GM21447 (cell line): ENCODE results near the gene TAB3.

ENCODE experiments used
- ATAC-seq: cut with Tn5 transposase; IDR thresholded peaks from one replicate; pipeline ENCODE4 v1.9.1; 2021; ENCODE audit not compliant: unreplicated experiment

TAB3 gene, protein sequence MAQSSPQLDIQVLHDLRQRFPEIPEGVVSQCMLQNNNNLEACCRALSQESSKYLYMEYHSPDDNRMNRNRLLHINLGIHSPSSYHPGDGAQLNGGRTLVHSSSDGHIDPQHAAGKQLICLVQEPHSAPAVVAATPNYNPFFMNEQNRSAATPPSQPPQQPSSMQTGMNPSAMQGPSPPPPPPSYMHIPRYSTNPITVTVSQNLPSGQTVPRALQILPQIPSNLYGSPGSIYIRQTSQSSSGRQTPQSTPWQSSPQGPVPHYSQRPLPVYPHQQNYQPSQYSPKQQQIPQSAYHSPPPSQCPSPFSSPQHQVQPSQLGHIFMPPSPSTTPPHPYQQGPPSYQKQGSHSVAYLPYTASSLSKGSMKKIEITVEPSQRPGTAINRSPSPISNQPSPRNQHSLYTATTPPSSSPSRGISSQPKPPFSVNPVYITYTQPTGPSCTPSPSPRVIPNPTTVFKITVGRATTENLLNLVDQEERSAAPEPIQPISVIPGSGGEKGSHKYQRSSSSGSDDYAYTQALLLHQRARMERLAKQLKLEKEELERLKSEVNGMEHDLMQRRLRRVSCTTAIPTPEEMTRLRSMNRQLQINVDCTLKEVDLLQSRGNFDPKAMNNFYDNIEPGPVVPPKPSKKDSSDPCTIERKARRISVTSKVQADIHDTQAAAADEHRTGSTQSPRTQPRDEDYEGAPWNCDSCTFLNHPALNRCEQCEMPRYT

GRCh38 chrX:30889147-30890140, at the start of gene TAB3:
Gene TAB3, minus strand, starts transcription at chrX:30889254. Its CDS starts 29,666 bp downstream, at chrX:30859588.
- ATAC-seq, result peak; percentile 83

DNA sequence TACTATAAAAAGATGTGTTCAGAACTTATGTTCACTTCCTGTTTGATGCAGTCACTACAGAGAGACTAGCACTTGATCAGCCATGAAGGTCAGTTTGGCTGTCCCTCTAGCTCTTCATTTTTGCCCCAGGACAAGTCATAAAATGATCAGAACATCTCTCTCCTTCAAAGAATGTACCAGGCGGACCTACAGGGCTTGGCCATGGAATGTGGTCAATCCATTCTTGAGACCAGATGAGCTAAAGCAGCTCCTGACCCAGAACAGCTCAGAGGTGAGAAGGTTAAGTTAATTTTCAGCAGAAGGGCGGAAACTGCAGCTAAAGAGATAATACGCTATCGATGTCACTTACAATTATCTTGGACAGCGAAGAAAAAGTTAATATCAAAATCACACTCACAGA, 49.2 kb upstream of the TAB3 start:
- ATAC-seq, result no peak

DNA sequence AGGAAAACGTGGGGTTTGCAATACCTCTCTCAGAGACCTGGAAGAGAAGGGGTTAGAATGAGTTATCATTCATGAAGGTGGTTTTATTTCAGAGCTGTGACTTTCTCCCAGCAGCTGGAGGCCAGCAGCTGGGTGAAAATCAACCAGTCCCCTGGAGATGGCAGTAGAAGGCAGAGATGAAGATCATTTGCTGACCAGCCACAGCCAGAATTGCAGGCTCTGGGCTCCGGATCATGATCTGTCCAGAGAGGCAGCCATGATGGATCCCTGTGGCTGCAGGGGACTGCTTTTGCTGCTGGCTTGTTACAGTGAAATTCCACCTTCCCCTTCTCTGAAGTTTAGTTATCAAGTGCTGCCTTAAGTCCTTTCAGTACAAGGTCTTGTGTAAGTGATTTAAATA, 46.9 kb upstream of the TAB3 start:
- ATAC-seq, result no peak

DNA sequence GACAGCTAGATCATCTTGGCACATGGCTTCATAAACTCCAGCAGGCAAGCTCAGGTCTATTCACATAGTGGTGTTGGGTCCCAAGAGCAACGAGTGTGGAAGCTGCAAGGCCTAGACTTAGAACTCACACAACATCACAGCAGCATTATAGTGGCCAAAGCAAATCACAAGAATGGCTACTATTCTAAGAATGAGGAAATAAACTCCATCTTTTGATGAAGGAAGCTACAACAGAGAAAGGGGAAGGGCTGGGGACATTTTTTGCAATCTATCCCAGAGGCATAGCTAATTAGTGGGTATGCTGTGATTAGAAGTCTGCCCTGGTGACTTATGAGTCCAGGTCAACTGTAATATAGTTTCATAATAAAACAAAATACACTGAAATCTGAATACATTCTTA, 42.9 kb upstream of the TAB3 start:
- no peak for ATAC-seq

- ATAC-seq, result no peak
These were observed 41.6 kb upstream of the TAB3 start for GRCh38 chrX:30930679-30931078.

DNA sequence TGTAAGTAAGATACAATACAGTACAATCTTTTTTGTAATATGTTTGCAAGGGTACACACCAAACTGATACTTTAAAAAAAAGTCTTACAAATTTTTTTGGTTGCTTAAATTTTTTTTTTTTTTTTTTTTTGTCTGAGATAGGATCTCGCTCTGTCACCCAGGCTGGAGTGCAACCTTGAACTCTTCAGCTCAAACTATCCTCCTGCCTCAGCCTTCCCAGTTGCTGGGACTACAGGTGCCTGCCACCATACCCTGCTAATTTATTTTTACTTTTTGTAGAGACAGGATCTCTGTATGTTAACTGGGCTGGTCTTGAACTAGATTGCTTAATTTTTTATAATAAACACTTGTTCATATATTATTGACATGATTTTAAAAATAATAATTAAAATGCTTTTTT, 41.1 kb upstream of the TAB3 start:
- ATAC-seq, result no peak

DNA sequence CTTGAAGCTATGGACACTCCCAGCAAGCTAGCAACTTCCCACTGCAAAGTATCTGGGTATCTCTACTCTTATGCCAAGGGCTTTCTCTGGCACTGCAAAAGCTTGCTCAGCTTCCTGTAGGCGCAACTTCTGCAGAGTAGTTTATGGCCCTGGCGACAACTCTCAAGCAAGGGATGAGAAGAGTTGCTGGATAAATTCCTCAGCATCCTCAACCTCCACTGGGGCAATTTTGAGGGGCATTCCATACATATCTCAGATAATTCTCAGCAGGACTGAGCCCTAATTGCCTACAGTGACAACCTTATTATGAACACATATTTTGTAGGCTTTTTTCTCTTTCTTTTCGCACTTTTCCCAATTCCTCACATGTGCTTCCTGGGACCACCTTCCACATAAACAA, 31.2 kb upstream of the TAB3 start:
- no peak for ATAC-seq

- no peak for ATAC-seq
These were observed 29.4 kb upstream of the TAB3 start for GRCh38 chrX:30918480-30918879.

DNA sequence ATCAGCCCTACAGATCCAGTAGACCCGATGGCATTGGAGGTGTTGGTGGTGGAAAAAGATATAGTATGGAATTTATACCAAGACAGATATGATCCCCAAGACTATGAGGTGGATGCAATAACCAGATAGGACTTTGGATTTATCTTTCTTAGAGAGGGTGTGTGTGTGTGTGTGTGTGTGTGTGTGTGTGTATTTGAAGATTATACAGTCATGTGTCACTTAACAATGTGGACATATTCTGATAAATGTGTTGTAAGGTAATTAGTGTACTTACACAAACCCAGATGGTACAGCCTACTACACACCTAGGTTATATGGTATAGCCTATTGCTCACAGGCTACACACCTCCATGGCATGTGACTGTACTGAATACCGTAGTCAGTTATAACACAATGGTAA, 24.4 kb upstream of the TAB3 start:
- ATAC-seq, result no peak

- no peak for ATAC-seq
These were observed 21.2 kb upstream of the TAB3 start for GRCh38 chrX:30910124-30910860.

- no peak for ATAC-seq
These were observed 17.7 kb upstream of the TAB3 start for GRCh38 chrX:30906726-30907125.

GRCh38 chrX:30905321-30905720, 16.3 kb upstream of the TAB3 start:
- ATAC-seq, result no peak

DNA sequence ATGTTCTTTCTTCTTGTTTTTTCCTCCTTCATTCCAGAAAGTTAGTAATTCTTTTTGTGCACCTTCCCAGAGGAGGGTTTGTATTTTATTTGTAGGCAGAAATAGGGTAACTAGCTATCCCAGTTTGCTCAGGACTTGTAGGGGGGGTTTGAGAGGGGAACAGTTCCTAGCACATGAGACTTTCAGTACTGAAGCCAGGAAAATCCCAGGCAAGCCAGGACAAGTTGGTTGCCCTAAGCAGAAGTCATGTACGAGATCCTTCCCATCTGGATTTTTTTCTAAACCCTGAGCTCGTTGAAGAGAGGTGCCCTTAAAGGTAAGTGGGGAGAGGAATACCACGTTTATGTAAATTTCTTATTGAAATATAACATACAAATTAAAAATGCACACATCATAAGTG, 15.6 kb upstream of the TAB3 start:
- ATAC-seq, result no peak

DNA sequence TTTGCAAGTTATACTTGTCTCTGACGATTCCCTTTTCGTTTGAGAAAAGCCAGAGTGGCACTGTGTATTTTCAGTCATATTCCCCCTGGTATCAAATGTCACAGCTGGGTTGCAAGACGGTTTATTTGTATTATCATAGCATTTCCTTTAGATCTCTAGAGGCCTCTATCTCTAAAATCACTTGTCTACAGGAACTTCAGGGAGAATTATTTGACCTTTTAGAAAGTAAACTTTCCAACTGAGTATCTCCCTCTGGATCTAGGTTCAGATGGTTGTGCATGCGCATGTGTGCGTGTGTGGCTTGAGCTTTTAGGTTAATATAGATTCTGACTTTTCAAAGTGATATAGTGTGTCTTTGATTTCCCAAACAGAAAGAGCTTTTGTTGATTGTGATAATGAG, 15.1 kb upstream of the TAB3 start:
- no peak for ATAC-seq

GRCh38 chrX:30900227-30900626, 11.2 kb upstream of the TAB3 start:
- ATAC-seq, result no peak

- ATAC-seq, result no peak
These were observed 9.8 kb upstream of the TAB3 start for GRCh38 chrX:30898886-30899285.

DNA sequence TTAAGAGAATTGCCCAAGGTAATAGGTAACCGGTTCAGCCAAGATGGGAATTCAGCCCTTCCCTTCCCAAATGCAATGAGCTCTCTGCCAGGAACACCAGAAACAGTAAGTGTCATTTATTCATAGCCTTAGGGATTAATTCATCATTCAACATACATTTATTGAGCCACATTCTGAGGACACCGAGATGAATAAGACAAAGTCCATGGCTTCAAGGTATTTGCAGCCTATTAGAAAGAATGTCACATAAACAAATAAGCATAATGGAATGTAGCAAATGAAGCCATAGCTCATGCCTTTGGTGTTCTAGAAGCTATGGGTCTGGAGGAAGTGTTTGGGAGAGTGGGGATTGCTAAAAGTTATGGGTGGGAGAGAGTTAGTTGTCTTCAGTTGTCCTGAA, 6.3 kb upstream of the TAB3 start:
- no peak for ATAC-seq

- ATAC-seq, result no peak
These were observed 4.2 kb upstream of the TAB3 start for GRCh38 chrX:30893206-30893605.

DNA sequence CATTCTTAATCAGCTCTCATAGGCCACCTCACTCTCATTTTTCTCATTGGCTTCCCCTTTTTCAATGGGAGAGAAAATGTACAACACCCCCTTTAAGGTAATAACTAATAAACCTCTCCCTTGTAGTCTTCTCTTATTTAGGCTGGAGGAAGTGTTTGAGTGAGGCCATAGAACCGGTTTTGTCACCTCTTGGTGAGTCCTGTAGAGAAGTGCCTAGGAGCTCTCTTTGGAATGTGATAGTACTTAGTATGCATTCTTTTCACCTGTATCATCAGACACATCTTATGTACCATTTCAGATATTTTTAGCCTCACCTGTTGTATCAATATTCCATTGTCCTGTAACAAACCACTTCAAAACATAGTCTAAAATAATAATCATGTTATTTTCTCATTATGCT, 3.5 kb upstream of the TAB3 start:
- no peak for ATAC-seq

GRCh38 chrX:30888526-30889146, 418 bp downstream of the TAB3 start:
- peak; percentile 24 for ATAC-seq
